HepG2 (cell line): ENCODE data around the gene THSD8. TPM values are rescaled to one million over a fixed set of nuclear protein-coding genes. Genes with fewer than 3 reads are reported as not detected.

Experiments used
- EP300 ChIP-seq, 3 experiments: sonication (generic) in 1 of 3; formaldehyde crosslinking in 1 of 3; IDR thresholded peaks; 2 replicates each; pipeline versions ENCODE4 v1.5.1 to v1.6.1; 2011 to 2020; ENCODE audit warnings: low read depth in 2 of 3, low read length in 2 of 3, borderline replicate concordance in 1 of 3, improper control_type of control experiment in 1 of 3, mild to moderate bottlenecking in 1 of 3, missing genetic modification reagents in 1 of 3, moderate library complexity in 1 of 3
- FOXA1 ChIP-seq, 2 experiments: fragments of 450-650 bp in 1 of 2; sonication (generic) in 1 of 2; formaldehyde crosslinking in 1 of 2; IDR thresholded peaks; 2 replicates each; pipeline versions ENCODE4 v1.4.0 to v1.6.1; 2016 to 2020; ENCODE audit warnings: missing genetic modification reagents in 1 of 2
- KDM2A ChIP-seq: sonication (generic); formaldehyde crosslinking; IDR thresholded peaks from 2 replicates; pipeline ENCODE4 v1.4.0; 2020; ENCODE audit warnings: low read depth, missing genetic modification reagents, borderline replicate concordance
- LCORL ChIP-seq, 2 experiments: fragments of 450-650 bp in 1 of 2; sonication (generic) in 1 of 2; formaldehyde crosslinking in 1 of 2; IDR thresholded peaks; 2 replicates each; pipeline versions ENCODE4 v1.5.0 to v1.6.1; 2017 to 2020; ENCODE audit warnings: antibody characterized with exemption in 1 of 2, missing genetic modification reagents in 1 of 2
- MNT ChIP-seq: fragments of 450-650 bp; IDR thresholded peaks from 2 replicates; pipeline ENCODE4 v1.6.1; 2016
- NRL ChIP-seq: sonication (generic); formaldehyde crosslinking; IDR thresholded peaks from 2 replicates; pipeline ENCODE4 v1.5.0; 2020; ENCODE audit warnings: missing genetic modification reagents, mild to moderate bottlenecking, moderate library complexity, borderline replicate concordance
- PAXIP1 ChIP-seq: sonication (generic); formaldehyde crosslinking; conservative IDR thresholded peaks from 2 replicates; pipeline ENCODE4 v1.4.0; 2020; ENCODE audit warnings: mild to moderate bottlenecking, missing genetic modification reagents, moderate library complexity
- SP5 ChIP-seq: IDR thresholded peaks from 2 replicates; pipeline ENCODE4 v1.6.1; 2016; ENCODE audit warnings: low read depth, borderline replicate concordance
- ZBTB7A ChIP-seq: sonication (generic); formaldehyde crosslinking; IDR thresholded peaks from 2 replicates; pipeline ENCODE4 v1.8.0; 2022; ENCODE audit warnings: mild to moderate bottlenecking, missing genetic modification reagents
- ZNF18 ChIP-seq: sonication (generic); formaldehyde crosslinking; IDR thresholded peaks from 2 replicates; pipeline ENCODE4 v1.8.0; 2022; ENCODE audit warnings: mild to moderate bottlenecking, missing genetic modification reagents; ENCODE audit not compliant: insufficient replicate concordance
- ZNF333 ChIP-seq: sonication (generic); formaldehyde crosslinking; IDR thresholded peaks from 2 replicates; pipeline ENCODE4 v1.4.0; 2020; ENCODE audit warnings: mild to moderate bottlenecking, missing genetic modification reagents, borderline replicate concordance
- ZNF83 ChIP-seq: sonication (generic); formaldehyde crosslinking; IDR thresholded peaks from 2 replicates; pipeline ENCODE4 v1.4.0; 2020; ENCODE audit warnings: missing genetic modification reagents, mild to moderate bottlenecking, borderline replicate concordance
- polyA plus RNA-seq, 8 experiments: library from polyadenylated mRNA; depleted of rRNA in 3 of 8; stranded (reverse) in 7 of 8; unstranded in 1 of 8; fragments of >200 nt; fragmentation: Illumina TruSeq in 4 of 8; extraction: Trizol in 4 of 8; gene quantifications; 2 replicates each; pipeline versions ENCODE4 v1.2.1 to v1.2.3, GENCODE V29; 2011 to 2016; ENCODE audit warnings: low read depth in 4 of 8, missing spikeins in 1 of 8, mixed read lengths in 1 of 8; ENCODE audit not compliant: insufficient read depth in 1 of 8
- total RNA-seq, 5 experiments: library from RNA; depleted of rRNA; stranded (reverse); fragments of >200 nt; fragmentation: Illumina TruSeq; extraction: Trizol; gene quantifications; 2 replicates each; pipeline ENCODE4 v1.2.3, GENCODE V29; 2016; ENCODE audit warnings: low read depth in 1 of 5
- TF ChIP-seq, protein P1 (sequence below): sonication (generic); formaldehyde crosslinking; IDR thresholded peaks from 2 replicates; pipeline ENCODE4 v1.8.1; 2022; ENCODE audit warnings: low read depth, mild to moderate bottlenecking, missing genetic modification reagents
- TF ChIP-seq, protein P2 (sequence below): sonication (generic); formaldehyde crosslinking; IDR thresholded peaks from 2 replicates; pipeline ENCODE4 v1.8.1; 2023; ENCODE audit warnings: mild to moderate bottlenecking, missing genetic modification reagents

Gene THSD8
- total and polyA plus RNA-seq, 2 of the 13 experiments (the other 11 are each of a cell fraction or from before 2014, with no cell fraction given): 4.8 to 14.9 TPM

DNA sequence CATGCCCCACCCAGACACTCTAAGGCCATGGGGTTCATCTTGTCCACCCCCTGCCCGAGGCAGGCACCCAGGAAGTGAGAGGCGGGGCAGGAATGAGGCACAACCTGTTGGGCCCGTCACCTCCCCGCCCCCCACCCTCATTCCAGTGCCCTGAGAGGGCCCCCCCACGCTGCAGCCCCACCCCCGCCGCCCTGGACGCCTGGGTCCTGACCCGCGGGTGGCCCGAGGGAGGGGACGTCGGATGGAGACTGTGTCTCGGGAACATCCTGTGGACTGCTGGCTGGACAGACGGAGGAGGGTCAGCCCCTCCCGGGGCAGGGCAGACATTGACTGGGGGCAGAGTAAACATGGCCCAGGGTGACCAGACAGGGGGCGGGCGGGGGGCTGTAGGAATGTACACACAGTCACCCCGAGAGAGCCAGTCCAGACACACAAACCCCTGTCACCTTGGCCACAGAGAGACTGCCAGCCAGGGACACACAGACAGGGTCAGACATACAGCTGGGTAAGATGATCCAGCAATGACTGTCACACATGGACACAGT lies 17.9 kb upstream of the THSD8 start (continued):
- peak; percentile 65; the same call in 1 of the 2 replicates for TF ChIP-seq NRL (CRISPR knock-in tag)
- TF ChIP-seq, protein P1, sequence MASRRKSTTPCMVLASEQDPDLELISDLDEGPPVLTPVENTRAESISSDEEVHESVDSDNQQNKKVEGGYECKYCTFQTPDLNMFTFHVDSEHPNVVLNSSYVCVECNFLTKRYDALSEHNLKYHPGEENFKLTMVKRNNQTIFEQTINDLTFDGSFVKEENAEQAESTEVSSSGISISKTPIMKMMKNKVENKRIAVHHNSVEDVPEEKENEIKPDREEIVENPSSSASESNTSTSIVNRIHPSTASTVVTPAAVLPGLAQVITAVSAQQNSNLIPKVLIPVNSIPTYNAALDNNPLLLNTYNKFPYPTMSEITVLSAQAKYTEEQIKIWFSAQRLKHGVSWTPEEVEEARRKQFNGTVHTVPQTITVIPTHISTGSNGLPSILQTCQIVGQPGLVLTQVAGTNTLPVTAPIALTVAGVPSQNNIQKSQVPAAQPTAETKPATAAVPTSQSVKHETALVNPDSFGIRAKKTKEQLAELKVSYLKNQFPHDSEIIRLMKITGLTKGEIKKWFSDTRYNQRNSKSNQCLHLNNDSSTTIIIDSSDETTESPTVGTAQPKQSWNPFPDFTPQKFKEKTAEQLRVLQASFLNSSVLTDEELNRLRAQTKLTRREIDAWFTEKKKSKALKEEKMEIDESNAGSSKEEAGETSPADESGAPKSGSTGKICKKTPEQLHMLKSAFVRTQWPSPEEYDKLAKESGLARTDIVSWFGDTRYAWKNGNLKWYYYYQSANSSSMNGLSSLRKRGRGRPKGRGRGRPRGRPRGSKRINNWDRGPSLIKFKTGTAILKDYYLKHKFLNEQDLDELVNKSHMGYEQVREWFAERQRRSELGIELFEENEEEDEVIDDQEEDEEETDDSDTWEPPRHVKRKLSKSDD (CRISPR knock-in tag): no peak
- TF ChIP-seq LCORL (IDR thresholded peaks at IDR 0.05): no peak
- peak; percentile 53; the same call in 1 of the 2 replicates for TF ChIP-seq LCORL (CRISPR knock-in tag; IDR thresholded peaks at IDR 0.05)
- TF ChIP-seq KDM2A: 0 out of 2 replicates have a peak, but pooled peaks have one; percentile 22
- no peak for TF ChIP-seq FOXA1 (IDR thresholded peaks at IDR 0.05)
- TF ChIP-seq FOXA1 (CRISPR knock-in tag; IDR thresholded peaks at IDR 0.05): peak; percentile 71
- peak; percentile 75 for TF ChIP-seq ZNF18 (CRISPR knock-in tag)
- no peak for TF ChIP-seq ZNF83 (CRISPR knock-in tag)
- TF ChIP-seq ZNF333 (CRISPR knock-in tag): 0 out of 2 replicates have a peak, but pooled peaks have one; percentile 34
- peak; percentile 59; the same call in 1 of the 2 replicates for TF ChIP-seq PAXIP1 (CRISPR knock-in tag)
- peak; percentile 45; the same call in 1 of the 2 replicates for TF ChIP-seq SP5 (CRISPR knock-in tag)
- TF ChIP-seq ZBTB7A (CRISPR knock-in tag): peak; percentile 59; the same call in 1 of the 2 replicates
- TF ChIP-seq EP300 (IDR thresholded peaks at IDR 0.05; ENCODE audit: low read depth in 2 of 2, low read length in 2 of 2): 0 out of 4 replicates have a peak, but pooled peaks of 1 of the 2 experiments have one; percentile 20
- TF ChIP-seq EP300 (CRISPR knock-in tag; IDR thresholded peaks at IDR 0.05; ENCODE audit: borderline replicate concordance): no peak
- TF ChIP-seq MNT: no peak
- TF ChIP-seq, protein P2, sequence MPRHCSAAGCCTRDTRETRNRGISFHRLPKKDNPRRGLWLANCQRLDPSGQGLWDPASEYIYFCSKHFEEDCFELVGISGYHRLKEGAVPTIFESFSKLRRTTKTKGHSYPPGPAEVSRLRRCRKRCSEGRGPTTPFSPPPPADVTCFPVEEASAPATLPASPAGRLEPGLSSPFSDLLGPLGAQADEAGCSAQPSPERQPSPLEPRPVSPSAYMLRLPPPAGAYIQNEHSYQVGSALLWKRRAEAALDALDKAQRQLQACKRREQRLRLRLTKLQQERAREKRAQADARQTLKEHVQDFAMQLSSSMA (CRISPR knock-in tag): no peak
